Measurements from ENCODE around the gene PHAF1.
A peak's percentile ranks its signal among the peaks of the same experiment; 100 is the strongest.

The PHAF1 gene

DNA sequence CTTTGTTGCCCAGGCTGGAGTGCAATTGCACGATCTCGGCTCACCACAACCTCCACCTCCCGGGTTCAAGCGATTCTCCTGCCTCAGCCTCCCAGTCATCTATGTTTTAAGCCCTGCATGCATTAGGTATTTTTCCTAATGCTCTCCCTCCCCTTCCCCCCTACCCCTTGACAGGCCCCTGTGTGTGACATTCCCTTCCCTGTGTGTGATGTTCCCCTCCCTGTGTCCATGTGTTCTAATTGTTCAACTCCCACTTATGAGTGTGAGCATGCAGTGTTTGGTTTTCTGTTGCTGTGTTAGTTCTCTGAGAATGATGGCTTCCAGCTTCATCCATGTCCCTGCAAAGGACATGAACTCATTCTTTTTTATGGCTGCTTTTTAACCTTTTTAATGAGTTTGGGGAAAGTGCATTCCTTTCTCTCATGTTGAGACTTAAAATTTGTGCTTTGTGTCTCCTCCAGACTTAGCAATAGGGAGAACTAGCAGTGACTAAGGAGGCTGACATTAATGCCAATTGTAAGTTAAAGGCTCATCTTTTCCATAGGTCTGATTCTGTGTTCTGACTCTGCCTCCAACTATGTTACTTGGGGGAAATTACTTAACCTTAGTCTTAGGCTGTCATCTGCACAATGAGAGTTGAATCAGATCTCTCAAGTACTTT lies 17.7 kb upstream of the PHAF1 start:
- Mint-ChIP-seq H3K27ac (no peak overlapping the region), H3K4me3 (no peak overlapping the region), H3K36me3 (peaks cover 24% of the 10 kb centered on the region), H3K4me1 (no peaks in the 10 kb centered on the region), H3K9me3 (no peaks in the 10 kb centered on the region), H3K27me3 (no peaks in the 10 kb centered on the region)
- DNase-seq: no peak
- CTCF ChIA-PET: no interaction called here

DNA sequence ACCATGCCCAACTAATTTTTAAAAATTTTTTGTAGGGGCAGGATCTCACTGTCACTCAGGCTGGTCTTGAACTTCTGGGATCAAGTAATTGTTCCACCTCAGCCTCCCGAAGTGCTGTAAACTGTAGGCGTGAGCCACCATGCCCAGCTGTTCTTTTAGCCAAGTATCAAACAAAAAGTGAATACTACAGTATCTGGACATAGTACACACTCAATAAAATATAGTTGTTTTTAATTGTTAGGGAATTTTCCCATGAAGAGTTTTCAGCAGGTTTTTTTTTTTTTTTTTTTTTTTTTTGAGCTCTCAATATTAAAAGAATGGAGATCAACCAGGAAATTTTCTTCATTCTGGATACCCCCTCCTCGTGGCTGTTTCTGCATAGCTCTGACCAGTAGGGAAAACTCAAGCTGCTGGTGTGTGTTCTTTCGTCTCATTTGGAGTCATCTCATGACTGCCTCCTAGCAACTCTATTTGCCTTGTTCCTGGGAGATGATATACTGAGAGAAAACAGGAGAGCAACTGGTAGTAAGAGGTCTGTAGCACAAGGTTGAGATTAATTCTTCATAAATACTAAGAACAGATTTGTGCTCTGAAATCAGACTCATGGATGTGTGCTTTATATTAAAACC lies 16.5 kb upstream of the PHAF1 start:
- H3K27ac Mint-ChIP-seq: no peak overlapping the region
- no peaks in the 10 kb centered on the region for H3K4me1 Mint-ChIP-seq
- no peak overlapping the region for H3K4me3 Mint-ChIP-seq
- peaks cover 22% of the 10 kb centered on the region for H3K36me3 Mint-ChIP-seq
- no peak for DNase-seq
- no peaks in the 10 kb centered on the region for H3K9me3 Mint-ChIP-seq
- no peaks in the 10 kb centered on the region for H3K27me3 Mint-ChIP-seq
- CTCF ChIA-PET: interaction anchor here (0.7 to 2.0 kb wide), 4 partner anchors 9 to 76 kb away, joined by 3 to 5 read pairs (median 3); no protein-coding TSS in a partner anchor

DNA sequence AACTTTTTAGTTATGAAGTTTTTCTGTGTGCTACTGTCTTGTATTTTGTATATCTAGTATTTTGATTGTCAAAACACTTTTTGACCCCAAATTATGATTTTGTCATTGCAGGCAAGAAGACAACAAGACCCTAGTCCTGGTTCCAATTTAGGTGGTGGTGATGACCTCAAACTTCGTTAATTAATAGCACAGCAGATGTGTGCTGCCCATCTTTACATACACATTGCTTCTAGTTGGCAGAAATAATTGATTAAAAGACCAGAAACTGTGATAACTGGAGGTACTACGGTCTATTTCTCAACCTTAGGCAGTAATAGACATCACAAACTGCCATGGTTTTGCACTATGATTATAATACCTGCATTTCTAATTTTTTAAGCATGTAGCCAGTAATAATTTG lies 11.1 kb upstream of the PHAF1 start:
- Mint-ChIP-seq H3K4me3 (no peak overlapping the region), H3K4me1 (no peaks in the 10 kb centered on the region), H3K27ac (no peak overlapping the region), H3K9me3 (no peaks in the 10 kb centered on the region), H3K27me3 (no peaks in the 10 kb centered on the region), H3K36me3 (peaks cover 25% of the 10 kb centered on the region)
- DNase-seq: no peak
- CTCF ChIA-PET: interaction anchor here (2.9 to 4.1 kb wide), 2 partner anchors 57 to 81 kb away, joined by 10 to 48 read pairs; no protein-coding TSS in a partner anchor

DNA sequence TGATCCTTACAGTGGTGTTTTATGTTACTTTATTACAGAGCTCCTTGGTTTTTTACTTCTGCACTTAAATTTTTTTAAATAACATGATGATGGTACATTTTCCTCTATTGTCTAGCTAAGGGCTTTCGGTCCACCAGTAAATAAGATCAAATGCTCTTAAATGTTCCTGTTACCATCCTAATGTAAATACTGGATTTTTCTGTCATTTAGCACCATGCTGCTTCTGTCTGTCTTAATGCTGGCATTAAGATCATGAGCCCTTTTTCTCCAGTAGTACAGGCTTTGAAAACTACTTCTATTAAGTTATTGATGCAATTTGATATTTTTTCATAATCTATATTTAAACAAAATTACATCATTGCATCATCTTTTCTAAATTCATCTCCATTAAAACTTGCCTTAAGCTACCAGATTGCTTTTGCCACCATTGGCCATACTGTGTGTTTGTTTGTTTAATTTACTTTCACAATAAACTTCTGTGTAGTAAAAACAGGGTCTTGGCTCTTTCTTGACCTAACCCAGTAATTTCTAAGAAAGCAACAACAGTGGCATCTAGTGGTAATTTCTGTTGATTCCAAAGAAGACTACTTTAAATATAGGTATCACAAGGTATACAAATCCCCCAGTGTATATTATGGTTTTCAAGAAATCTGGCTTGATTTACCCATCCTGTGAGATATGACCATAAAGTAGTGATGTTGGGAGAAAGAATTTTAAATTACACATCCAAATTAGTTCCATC lies 9.0 kb upstream of the PHAF1 start:
- Mint-ChIP-seq H3K27me3 (no peaks in the 10 kb centered on the region), H3K27ac (no peak overlapping the region), H3K4me1 (no peaks in the 10 kb centered on the region), H3K9me3 (no peaks in the 10 kb centered on the region), H3K36me3 (peaks cover 23% of the 10 kb centered on the region), H3K4me3 (no peak overlapping the region)
- CTCF ChIA-PET: interaction anchor here (0.6 to 4.1 kb wide), 15 partner anchors 13 to 141 kb away, joined by 3 to 48 read pairs (median 3); partner anchors contain the start of genes B3GNT9, FBXL8 and TRADD
- no peak for DNase-seq

- Mint-ChIP-seq H3K4me3 (no peak overlapping the region), H3K27me3 (no peaks in the 10 kb centered on the region), H3K4me1 (no peaks in the 10 kb centered on the region), H3K36me3 (peaks cover 23% of the 10 kb centered on the region), H3K9me3 (no peaks in the 10 kb centered on the region), H3K27ac (no peak overlapping the region)
- no peak for DNase-seq
- CTCF ChIA-PET: interaction anchor here (0.6 to 4.1 kb wide), 13 partner anchors 8 to 142 kb away, joined by 3 to 48 read pairs (median 3); partner anchors contain the start of genes B3GNT9, FBXL8 and TRADD
Observed at GRCh38 chr16:67101311-67102082, 8.2 kb upstream of the PHAF1 start.

DNA sequence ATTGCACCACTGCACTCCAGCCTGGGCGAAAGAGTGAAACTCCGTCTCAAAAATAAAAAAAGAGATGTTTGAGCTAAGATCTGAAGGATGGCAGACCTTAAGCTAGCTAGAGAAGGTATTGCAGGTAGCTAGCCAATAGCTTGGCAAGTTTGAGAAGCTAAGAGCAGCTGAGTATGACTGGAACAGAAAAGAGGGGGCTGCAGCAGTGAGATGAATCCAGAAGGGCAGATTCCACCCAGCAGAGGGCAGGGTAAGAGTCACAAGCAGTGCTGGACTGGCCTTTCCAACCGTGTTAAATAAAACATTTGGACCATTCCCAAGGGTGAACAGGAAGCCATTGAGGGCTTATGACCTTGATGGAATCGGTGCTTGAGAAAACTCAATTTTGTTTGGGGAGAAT lies 5.7 kb upstream of the PHAF1 start:
- H3K4me3 Mint-ChIP-seq: no peak overlapping the region
- DNase-seq: no peak
- no peaks in the 10 kb centered on the region for H3K4me1 Mint-ChIP-seq
- peaks cover 20% of the 10 kb centered on the region for H3K36me3 Mint-ChIP-seq
- H3K27ac Mint-ChIP-seq: no peak overlapping the region
- H3K9me3 Mint-ChIP-seq: no peaks in the 10 kb centered on the region
- CTCF ChIA-PET: interaction anchor here (0.5 to 1.9 kb wide), 7 partner anchors 10 to 1440 kb away, joined by 3 to 10 read pairs (median 4); partner anchors contain the start of gene B3GNT9
- no peaks in the 10 kb centered on the region for H3K27me3 Mint-ChIP-seq

DNA sequence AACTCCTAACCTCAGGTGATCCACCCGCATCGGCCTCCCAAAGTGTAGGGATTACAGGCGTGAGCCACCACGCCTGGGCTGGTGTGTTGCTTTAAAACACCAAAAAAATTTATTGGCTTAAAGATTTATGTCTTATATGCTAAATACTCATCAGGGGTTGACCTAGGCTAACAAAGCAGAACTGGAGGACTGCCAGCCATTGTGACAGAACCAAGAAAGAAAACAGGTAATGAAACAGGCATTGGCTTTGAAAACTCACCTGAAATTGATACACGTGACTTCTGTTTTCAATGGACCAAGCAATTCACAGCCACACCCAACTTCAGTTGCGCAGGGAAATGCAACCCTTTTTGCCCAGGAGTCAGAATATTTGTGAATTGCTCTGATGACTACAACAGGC lies 4.9 kb upstream of the PHAF1 start:
- H3K4me1 Mint-ChIP-seq: peaks cover 7% of the 10 kb centered on the region
- peaks cover 3% of the 10 kb centered on the region for H3K27me3 Mint-ChIP-seq
- no peak overlapping the region for H3K4me3 Mint-ChIP-seq
- H3K36me3 Mint-ChIP-seq: peaks cover 15% of the 10 kb centered on the region
- H3K9me3 Mint-ChIP-seq: no peaks in the 10 kb centered on the region
- no peak for DNase-seq
- CTCF ChIA-PET: interaction anchor here (1.0 to 1.4 kb wide), 2 partner anchors 10 to 31 kb away, joined by 3 to 4 read pairs; no protein-coding TSS in a partner anchor
- no peak overlapping the region for H3K27ac Mint-ChIP-seq

- Mint-ChIP-seq H3K9me3 (no peaks in the 10 kb centered on the region), H3K36me3 (peaks cover 15% of the 10 kb centered on the region), H3K4me3 (no peak overlapping the region), H3K4me1 (peaks cover 7% of the 10 kb centered on the region), H3K27ac (no peak overlapping the region), H3K27me3 (peaks cover 3% of the 10 kb centered on the region)
- DNase-seq: no peak
- CTCF ChIA-PET: interaction anchor here (0.6 to 2.4 kb wide), 4 partner anchors 46 to 163 kb away, joined by 3 to 8 read pairs (median 4); partner anchors contain the start of gene B3GNT9
Observed at GRCh38 chr16:67105246-67105645, 4.5 kb upstream of the PHAF1 start.

- Mint-ChIP-seq H3K36me3 (peaks cover 14% of the 10 kb centered on the region), H3K9me3 (no peaks in the 10 kb centered on the region), H3K4me1 (peaks cover 13% of the 10 kb centered on the region), H3K27ac (no peak overlapping the region), H3K4me3 (no peak overlapping the region), H3K27me3 (peaks cover 3% of the 10 kb centered on the region)
- no peak for DNase-seq
- CTCF ChIA-PET: interaction anchor here (0.6 to 2.4 kb wide), 6 partner anchors 11 to 164 kb away, joined by 3 to 8 read pairs (median 4); partner anchors contain the start of gene B3GNT9
Observed at GRCh38 chr16:67105881-67106280, 3.9 kb upstream of the PHAF1 start.

GRCh38 chr16:67108489-67108888 lies 1.3 kb upstream of the PHAF1 start:
- no peak overlapping the region for H3K4me3 Mint-ChIP-seq
- peaks cover 3% of the 10 kb centered on the region for H3K27me3 Mint-ChIP-seq
- CTCF ChIA-PET: interaction anchor here (1.4 kb wide), 1 partner anchor 47 kb away, joined by 4 read pairs; no protein-coding TSS in a partner anchor
- H3K27ac Mint-ChIP-seq: no peak overlapping the region
- no peaks in the 10 kb centered on the region for H3K36me3 Mint-ChIP-seq
- no peaks in the 10 kb centered on the region for H3K9me3 Mint-ChIP-seq
- H3K4me1 Mint-ChIP-seq: peaks cover 34% of the 10 kb centered on the region
- DNase-seq: no peak

- DNase-seq: no peak
- Mint-ChIP-seq H3K27ac (peak overlapping the region; percentile 85), H3K27me3 (peaks cover 3% of the 10 kb centered on the region), H3K9me3 (no peaks in the 10 kb centered on the region), H3K36me3 (no peaks in the 10 kb centered on the region), H3K4me1 (peaks cover 34% of the 10 kb centered on the region), H3K4me3 (peak overlapping the region; percentile 96)
- CTCF ChIA-PET: no interaction called here
Observed at GRCh38 chr16:67108931-67109406, 772 bp upstream of the PHAF1 start.

- Mint-ChIP-seq H3K27ac (no peak overlapping the region), H3K4me3 (no peak overlapping the region)
- DNase-seq: no peak
Observed at GRCh38 chr16:67111951-67112444, 2.3 kb downstream of the PHAF1 start.

More at GRCh38 chr16:67111951-67112444, 2.3 kb downstream of the PHAF1 start:
- peaks cover 3% of the 10 kb centered on the region for H3K27me3 Mint-ChIP-seq
- no peaks in the 10 kb centered on the region for H3K9me3 Mint-ChIP-seq
- H3K36me3 Mint-ChIP-seq: peaks cover 6% of the 10 kb centered on the region
- peaks cover 36% of the 10 kb centered on the region for H3K4me1 Mint-ChIP-seq
- CTCF ChIA-PET: interaction anchor here (1.3 to 2.0 kb wide), 4 partner anchors 9 to 99 kb away, joined by 3 to 7 read pairs (median 4); no protein-coding TSS in a partner anchor

Data from activated naive CD4-positive, alpha-beta T cell treated with anti-CD3 and anti-CD28 coated beads, Interleukin-2, amount 10 ng/mL, durations not matched to agents 7 days and 5 days (primary cell).